OCI-LY3 (cell line): ENCODE results near the gene OR1M1.

Source experiments
- H2AFZ ChIP-seq: fragments of 200-600, 300-600 bp; shearing (Covaris generic); 2 replicates; pipeline ENCODE4 v1.6.0; 2014; ENCODE audit warnings: antibody characterized with exemption, low read depth, low read length
- H3K27ac ChIP-seq: fragments of 200-600, 300-600 bp; sonication (generic); 2 replicates; pipeline ENCODE4 v1.5.1; 2014; ENCODE audit warnings: mild to moderate bottlenecking, low read length, moderate library complexity, mixed read lengths
- H3K27me3 ChIP-seq: fragments of 200-600, 300-600 bp; sonication (generic); 2 replicates; pipeline ENCODE4 v1.6.1; 2014; ENCODE audit warnings: low read depth, low read length, mixed read lengths
- H3K36me3 ChIP-seq: fragments of 200-600, 300-600 bp; sonication (generic); replicated peaks from 2 replicates; pipeline ENCODE3; 2014; ENCODE audit warnings: low read depth, low read length, mixed read lengths
- H3K4me1 ChIP-seq: fragments of 300-600, 200-600 bp; sonication (generic); 2 replicates; pipeline ENCODE4 v1.6.1; 2014; ENCODE audit warnings: low read length, mixed read lengths
- H3K4me2 ChIP-seq: fragments of 200-600, 300-600 bp; sonication (generic); 2 replicates; pipeline ENCODE4 v1.6.1; 2014; ENCODE audit warnings: low read length, mixed read lengths
- H3K4me3 ChIP-seq: fragments of 300-600, 200-600 bp; sonication (generic); 2 replicates; pipeline ENCODE4 v1.5.1; 2014; ENCODE audit warnings: antibody characterized with exemption, mild to moderate bottlenecking, low read length, moderate library complexity
- H3K79me2 ChIP-seq: fragments of 300-600, 200-600 bp; shearing (Covaris generic); 2 replicates; pipeline ENCODE4 v1.6.1; 2014; ENCODE audit warnings: mild to moderate bottlenecking, low read length, mixed read lengths
- H3K9ac ChIP-seq: fragments of 300-600, 200-600 bp; shearing (Covaris generic); 2 replicates; pipeline ENCODE4 v1.6.0; 2014; ENCODE audit warnings: mild to moderate bottlenecking, low read length, moderate library complexity
- H3K9me3 ChIP-seq: fragments of 200-600, 300-600 bp; shearing (Covaris generic); 2 replicates; pipeline ENCODE4 v1.6.1; 2014; ENCODE audit warnings: low read length, mixed read lengths; ENCODE audit not compliant: insufficient read depth
- H4K20me1 ChIP-seq: fragments of 200-600, 300-600 bp; sonication (generic); 2 replicates; pipeline ENCODE4 v1.6.1; 2016; ENCODE audit warnings: low read length, mixed read lengths; ENCODE audit not compliant: insufficient read depth
- CTCF ChIP-seq: fragments of 200-600, 300-600 bp; sonication (generic); IDR thresholded peaks from 2 replicates; pipeline ENCODE4 v1.5.1; 2014; ENCODE audit warnings: antibody characterized with exemption, low read length, low read depth
- EZH2phosphoT487 ChIP-seq: fragments of 200-600 bp; shearing (Covaris generic); IDR thresholded peaks from 2 replicates; pipeline ENCODE4 v1.6.1; 2018; ENCODE audit warnings: antibody characterized with exemption, mixed run types, low read depth

OR1M1 gene

GRCh38 chr19:9128171-9128570 lies 41.3 kb downstream of the OR1M1 start:
- H3K27ac ChIP-seq: no peak overlapping the region
- H3K9me3 ChIP-seq: no peaks in the 10 kb centered on the region
- no peaks in the 10 kb centered on the region for H4K20me1 ChIP-seq
- peaks cover 10% of the 10 kb centered on the region for H3K4me1 ChIP-seq
- H2AFZ ChIP-seq: no peak overlapping the region
- no peaks in the 10 kb centered on the region for H3K79me2 ChIP-seq
- no peak overlapping the region for H3K4me3 ChIP-seq
- H3K9ac ChIP-seq: no peak overlapping the region
- TF ChIP-seq EZH2phosphoT487: no peak
- TF ChIP-seq CTCF: no peak
- no peak overlapping the region for H3K4me2 ChIP-seq
- no peaks in the 10 kb centered on the region for H3K27me3 ChIP-seq
- no peaks in the 10 kb centered on the region for H3K36me3 ChIP-seq

- peak overlapping the region; percentile 29; the same call in 1 of the 2 replicates for H3K4me2 ChIP-seq
- TF ChIP-seq CTCF (no peak), EZH2phosphoT487 (no peak)
- no peak overlapping the region for H3K4me3 ChIP-seq
- no peaks in the 10 kb centered on the region for H3K79me2 ChIP-seq
- no peaks in the 10 kb centered on the region for H3K9me3 ChIP-seq
- H3K27ac ChIP-seq: no peak overlapping the region
- no peak overlapping the region for H2AFZ ChIP-seq
- H3K36me3 ChIP-seq: no peaks in the 10 kb centered on the region
- no peaks in the 10 kb centered on the region for H3K27me3 ChIP-seq
- no peaks in the 10 kb centered on the region for H4K20me1 ChIP-seq
- no peak overlapping the region for H3K9ac ChIP-seq
- peaks cover 10% of the 10 kb centered on the region for H3K4me1 ChIP-seq
Observed at GRCh38 chr19:9130965-9131364, 44.1 kb downstream of the OR1M1 start.

GRCh38 chr19:9132422-9132821 lies 45.6 kb downstream of the OR1M1 start:
- no peaks in the 10 kb centered on the region for H3K36me3 ChIP-seq
- no peaks in the 10 kb centered on the region for H3K9me3 ChIP-seq
- H2AFZ ChIP-seq: no peak overlapping the region
- H3K79me2 ChIP-seq: no peaks in the 10 kb centered on the region
- H3K4me3 ChIP-seq: no peak overlapping the region
- H3K27me3 ChIP-seq: no peaks in the 10 kb centered on the region
- TF ChIP-seq CTCF (no peak), EZH2phosphoT487 (no peak)
- no peak overlapping the region for H3K27ac ChIP-seq
- no peaks in the 10 kb centered on the region for H4K20me1 ChIP-seq
- no peak overlapping the region for H3K9ac ChIP-seq
- H3K4me1 ChIP-seq: peaks cover 10% of the 10 kb centered on the region
- H3K4me2 ChIP-seq: no peak overlapping the region

GRCh38 chr19:9139609-9140158 lies 52.8 kb downstream of the OR1M1 start:
- Histone ChIP-seq H3K4me2 (peak overlapping the region; percentile 86), H3K27me3 (no peaks in the 10 kb centered on the region)

More at GRCh38 chr19:9139609-9140158, 52.8 kb downstream of the OR1M1 start:
- peak overlapping the region; percentile 51 for H3K27ac ChIP-seq
- peak overlapping the region; percentile 100 for H2AFZ ChIP-seq
- H3K36me3 ChIP-seq: peaks cover 34% of the 10 kb centered on the region
- peak overlapping the region; percentile 96 for H3K9ac ChIP-seq
- TF ChIP-seq CTCF (no peak), EZH2phosphoT487 (no peak)
- peaks cover 7% of the 10 kb centered on the region for H4K20me1 ChIP-seq
- H3K4me1 ChIP-seq: peaks cover 5% of the 10 kb centered on the region
- peaks cover 17% of the 10 kb centered on the region; the same call in 1 of the 2 replicates for H3K9me3 ChIP-seq
- peaks cover 45% of the 10 kb centered on the region for H3K79me2 ChIP-seq
- H3K4me3 ChIP-seq: peak overlapping the region; percentile 94
